ENCODE measurements around the gene SPIB. TPM values are rescaled to one million over a fixed set of nuclear protein-coding genes. Genes with fewer than 3 reads are reported as not detected.

The SPIB gene
- total and polyA plus RNA-seq, 2 of the 4 experiments (the other 2 are of a cell fraction) = not detected

DNA sequence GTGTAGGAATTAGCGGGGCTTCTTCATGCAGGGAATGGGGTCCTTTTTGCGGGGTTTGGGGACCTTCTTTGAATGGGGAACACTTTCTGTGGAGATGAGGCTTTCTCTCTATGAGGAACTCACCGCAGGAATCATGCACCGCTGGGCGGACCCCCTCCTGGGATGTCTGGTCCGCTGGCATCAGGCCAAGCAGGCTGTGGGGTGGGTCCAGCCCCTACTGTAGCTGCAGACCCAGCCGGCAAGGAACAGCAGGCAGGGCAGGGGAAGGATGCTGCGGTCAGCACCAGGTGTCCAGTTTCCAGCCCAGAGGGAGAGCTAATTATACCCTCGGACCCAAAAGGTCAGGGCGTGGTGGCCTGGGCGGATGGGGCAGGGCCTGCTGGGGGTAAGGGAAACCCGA lies 15.8 kb downstream of the SPIB start:
- no peak for DNase-seq
- Histone ChIP-seq H3K4me2 (ENCODE audit: low read depth, low read length) (no peak overlapping the region), H2AK9ac (replicated peaks; ENCODE audit: low read depth, low read length, poor library complexity) (no peak overlapping the region), H2BK20ac (ENCODE audit: low read depth, low read length) (no peak overlapping the region), H3K4me3 (ENCODE audit: insufficient read depth, low read depth, low read length) (no peak overlapping the region), H3K56ac (ENCODE audit: extremely low read depth, insufficient read depth, low read length) (no peak overlapping the region), H4K8ac (ENCODE audit: low read depth in 2 of 2, low read length in 2 of 2) (no peak overlapping the region), H2AK5ac (ENCODE audit: low read depth, low read length) (no peak overlapping the region), H3K27ac (ENCODE audit: insufficient read depth, low read length) (no peak overlapping the region), H3K18ac (ENCODE audit: low read depth, low read length) (no peak overlapping the region), H3K9ac (ENCODE audit: low read depth, low read length) (no peak overlapping the region), H3K4ac (ENCODE audit: low read depth, low read length) (no peak overlapping the region), H4K20me1 (ENCODE audit: insufficient read depth, low read length) (no peaks in the 10 kb centered on the region), H3K27me3 (ENCODE audit: control insufficient read depth, insufficient read depth, low read length) (peaks cover 31% of the 10 kb centered on the region), H3K14ac (replicated peaks; ENCODE audit: low read depth, low read length) (no peak overlapping the region), H3K36me3 (ENCODE audit: control insufficient read depth, insufficient read depth, low read length) (no peaks in the 10 kb centered on the region), H2BK15ac (ENCODE audit: low read depth, low read length) (no peak overlapping the region), H2AFZ (replicated peaks; ENCODE audit: low read length, poor library complexity) (no peak overlapping the region), H3K4me1 (ENCODE audit: control insufficient read depth, insufficient read depth, low read length) (0 out of 2 replicates have a peak, but pooled peaks cover 3% of the 10 kb centered on the region), H3K23ac (ENCODE audit: low read depth, low read length) (no peak overlapping the region), H2BK120ac (ENCODE audit: low read depth, low read length) (no peak overlapping the region), H3K9me1 (ENCODE audit: insufficient read depth, low read length) (no peaks in the 10 kb centered on the region), H4K91ac (ENCODE audit: insufficient read depth, low read depth, low read length) (no peak overlapping the region), H3K79me1 (ENCODE audit: low read depth in 1 of 2, low read length in 2 of 2) (no peaks in the 10 kb centered on the region), H2BK5ac (ENCODE audit: low read depth, low read length, poor library complexity, severe bottlenecking) (no peak overlapping the region), H4K5ac (ENCODE audit: low read depth, low read length) (no peak overlapping the region), H3K9me3 (ENCODE audit: control insufficient read depth, insufficient read depth, low read length) (no peaks in the 10 kb centered on the region)
- in situ Hi-C loops (cut with MboI; ENCODE audit: low sequenced_read_pairs) = no loop called here
- no peak for ATAC-seq (ENCODE audit: low read depth)
- no CpG with 5 or more reads among the region's 12 CpGs for WGBS, 2 experiments (ENCODE audit: extremely low coverage in 2 of 2, insufficient read length in 1 of 2)
- BruUV-seq (replicated peaks) = no TSS peak
- ChIA-PET POLR2A (ENCODE audit: unreplicated experiment) (no interaction called here), CTCF (no interaction called here)
- intact Hi-C loops (cut with micrococcal nuclease) = no loop called here
- TF ChIP-seq SMC3 (IDR thresholded peaks at IDR 0.05; ENCODE audit: low read depth, low read length) = no peak
- TF ChIP-seq, protein P1, sequence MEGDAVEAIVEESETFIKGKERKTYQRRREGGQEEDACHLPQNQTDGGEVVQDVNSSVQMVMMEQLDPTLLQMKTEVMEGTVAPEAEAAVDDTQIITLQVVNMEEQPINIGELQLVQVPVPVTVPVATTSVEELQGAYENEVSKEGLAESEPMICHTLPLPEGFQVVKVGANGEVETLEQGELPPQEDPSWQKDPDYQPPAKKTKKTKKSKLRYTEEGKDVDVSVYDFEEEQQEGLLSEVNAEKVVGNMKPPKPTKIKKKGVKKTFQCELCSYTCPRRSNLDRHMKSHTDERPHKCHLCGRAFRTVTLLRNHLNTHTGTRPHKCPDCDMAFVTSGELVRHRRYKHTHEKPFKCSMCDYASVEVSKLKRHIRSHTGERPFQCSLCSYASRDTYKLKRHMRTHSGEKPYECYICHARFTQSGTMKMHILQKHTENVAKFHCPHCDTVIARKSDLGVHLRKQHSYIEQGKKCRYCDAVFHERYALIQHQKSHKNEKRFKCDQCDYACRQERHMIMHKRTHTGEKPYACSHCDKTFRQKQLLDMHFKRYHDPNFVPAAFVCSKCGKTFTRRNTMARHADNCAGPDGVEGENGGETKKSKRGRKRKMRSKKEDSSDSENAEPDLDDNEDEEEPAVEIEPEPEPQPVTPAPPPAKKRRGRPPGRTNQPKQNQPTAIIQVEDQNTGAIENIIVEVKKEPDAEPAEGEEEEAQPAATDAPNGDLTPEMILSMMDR (conservative IDR thresholded peaks at IDR 0.05; ENCODE audit: low read depth, low read length) = no peak
- TF ChIP-seq RFX5 (IDR thresholded peaks at IDR 0.05; ENCODE audit: low read depth, low read length) = no peak
- TF ChIP-seq RAD21 (IDR thresholded peaks at IDR 0.05; ENCODE audit: low read length) = no peak
- TF ChIP-seq RCOR1 (IDR thresholded peaks at IDR 0.05; ENCODE audit: insufficient replicate concordance, low read length) = no peak
- TF ChIP-seq, protein P2, sequence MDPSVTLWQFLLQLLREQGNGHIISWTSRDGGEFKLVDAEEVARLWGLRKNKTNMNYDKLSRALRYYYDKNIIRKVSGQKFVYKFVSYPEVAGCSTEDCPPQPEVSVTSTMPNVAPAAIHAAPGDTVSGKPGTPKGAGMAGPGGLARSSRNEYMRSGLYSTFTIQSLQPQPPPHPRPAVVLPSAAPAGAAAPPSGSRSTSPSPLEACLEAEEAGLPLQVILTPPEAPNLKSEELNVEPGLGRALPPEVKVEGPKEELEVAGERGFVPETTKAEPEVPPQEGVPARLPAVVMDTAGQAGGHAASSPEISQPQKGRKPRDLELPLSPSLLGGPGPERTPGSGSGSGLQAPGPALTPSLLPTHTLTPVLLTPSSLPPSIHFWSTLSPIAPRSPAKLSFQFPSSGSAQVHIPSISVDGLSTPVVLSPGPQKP (IDR thresholded peaks at IDR 0.05; ENCODE audit: borderline replicate concordance, low read depth, low read length) = no peak
- TF ChIP-seq, protein P3, sequence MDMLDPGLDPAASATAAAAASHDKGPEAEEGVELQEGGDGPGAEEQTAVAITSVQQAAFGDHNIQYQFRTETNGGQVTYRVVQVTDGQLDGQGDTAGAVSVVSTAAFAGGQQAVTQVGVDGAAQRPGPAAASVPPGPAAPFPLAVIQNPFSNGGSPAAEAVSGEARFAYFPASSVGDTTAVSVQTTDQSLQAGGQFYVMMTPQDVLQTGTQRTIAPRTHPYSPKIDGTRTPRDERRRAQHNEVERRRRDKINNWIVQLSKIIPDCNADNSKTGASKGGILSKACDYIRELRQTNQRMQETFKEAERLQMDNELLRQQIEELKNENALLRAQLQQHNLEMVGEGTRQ (IDR thresholded peaks at IDR 0.05; ENCODE audit: low read depth, low read length) = no peak
- TF ChIP-seq NFE2L2 (IDR thresholded peaks at IDR 0.05; ENCODE audit: low read depth, low read length) = no peak
- dilution Hi-C loops (cut with HindIII; ENCODE audit: low sequenced_read_pairs, unreplicated experiment) = no loop called here
